AG04449 (cell line): ENCODE measurements around the gene ARRDC4.

ENCODE experiments used
- CTCF ChIA-PET: fragments of 350-600 bp; formaldehyde crosslinking; extraction: SDS; loops from one replicate; lab custom pipeline; 2021; ENCODE audit warnings: antibody characterized with exemption; lab: Yijun Ruan, JAX
- POLR2A ChIA-PET: fragments of 400-600, 350-600 bp; formaldehyde crosslinking; extraction: SDS; loops from one replicate; lab custom pipeline; 2020; ENCODE audit warnings: antibody characterized with exemption, inconsistent platforms; lab: Yijun Ruan, JAX
- DNase-seq: peaks from one replicate; pipeline ENCODE4 v3.0.0-alpha.2; 2010; ENCODE audit warnings: low read depth, low spot score
- H3K4me3 ChIP-seq: 2 replicates; pipeline ENCODE4 v1.5.1; 2011; ENCODE audit warnings: low read depth, mild to moderate bottlenecking, control low read depth, low read length
- TF ChIP-seq, protein P1 (sequence below): IDR thresholded peaks from one replicate; pipeline ENCODE4 v1.5.1; 2011; ENCODE audit warnings: mild to moderate bottlenecking, moderate library complexity, low read length, control low read depth, inconsistent platforms; ENCODE audit not compliant: insufficient read depth; ENCODE audit errors: missing control alignments

ARRDC4 gene

DNA sequence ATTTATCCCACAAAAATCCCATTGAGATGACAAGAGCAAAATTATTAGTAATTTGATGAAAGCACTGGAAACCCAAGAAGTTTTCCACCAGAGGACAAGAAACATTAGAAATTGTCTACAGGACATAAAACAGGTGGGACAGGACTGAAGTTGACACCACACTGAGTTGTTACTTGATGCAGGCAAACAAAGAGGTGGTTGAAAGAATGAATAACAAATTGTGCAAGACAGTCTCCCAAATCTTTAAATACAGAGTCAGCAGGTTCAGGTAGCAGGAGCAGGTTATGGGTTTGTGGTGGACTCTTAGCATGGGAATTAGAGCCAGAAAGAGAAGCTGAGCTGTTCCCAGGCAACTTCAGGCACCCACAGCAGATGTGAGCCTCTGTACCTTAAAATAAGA is 30.3 kb upstream of the ARRDC4 start:
- TF ChIP-seq, protein P1, sequence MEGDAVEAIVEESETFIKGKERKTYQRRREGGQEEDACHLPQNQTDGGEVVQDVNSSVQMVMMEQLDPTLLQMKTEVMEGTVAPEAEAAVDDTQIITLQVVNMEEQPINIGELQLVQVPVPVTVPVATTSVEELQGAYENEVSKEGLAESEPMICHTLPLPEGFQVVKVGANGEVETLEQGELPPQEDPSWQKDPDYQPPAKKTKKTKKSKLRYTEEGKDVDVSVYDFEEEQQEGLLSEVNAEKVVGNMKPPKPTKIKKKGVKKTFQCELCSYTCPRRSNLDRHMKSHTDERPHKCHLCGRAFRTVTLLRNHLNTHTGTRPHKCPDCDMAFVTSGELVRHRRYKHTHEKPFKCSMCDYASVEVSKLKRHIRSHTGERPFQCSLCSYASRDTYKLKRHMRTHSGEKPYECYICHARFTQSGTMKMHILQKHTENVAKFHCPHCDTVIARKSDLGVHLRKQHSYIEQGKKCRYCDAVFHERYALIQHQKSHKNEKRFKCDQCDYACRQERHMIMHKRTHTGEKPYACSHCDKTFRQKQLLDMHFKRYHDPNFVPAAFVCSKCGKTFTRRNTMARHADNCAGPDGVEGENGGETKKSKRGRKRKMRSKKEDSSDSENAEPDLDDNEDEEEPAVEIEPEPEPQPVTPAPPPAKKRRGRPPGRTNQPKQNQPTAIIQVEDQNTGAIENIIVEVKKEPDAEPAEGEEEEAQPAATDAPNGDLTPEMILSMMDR = no peak
- ChIA-PET POLR2A (no interaction called here), CTCF (interaction anchor here (1.2 to 1.3 kb wide), 2 partner anchors 10 to 248 kb away, joined by 3 to 4 read pairs; no protein-coding TSS in a partner anchor)
- H3K4me3 ChIP-seq = no peak overlapping the region
- no peak for DNase-seq

DNA sequence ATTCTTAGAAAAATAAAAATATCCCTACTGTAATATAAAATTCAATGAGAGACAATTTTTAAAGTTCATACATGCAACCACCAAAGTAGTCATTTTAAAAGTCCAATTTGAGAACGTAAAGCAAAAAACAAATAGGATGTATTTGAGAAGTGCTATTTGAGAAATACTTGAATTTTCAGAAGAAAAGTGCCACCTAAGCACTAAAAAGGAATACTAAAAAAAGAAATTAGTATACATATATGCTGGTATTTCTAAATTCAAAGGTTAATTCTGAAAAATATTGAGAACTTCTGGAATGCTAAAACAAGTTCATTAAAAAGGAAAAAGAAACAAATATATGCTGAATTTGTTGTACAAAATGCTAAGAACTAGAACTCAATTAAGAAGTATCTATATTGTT is 29.2 kb upstream of the ARRDC4 start:
- TF ChIP-seq, protein P1 = no peak
- DNase-seq = no peak
- CTCF ChIA-PET = no interaction called here
- H3K4me3 ChIP-seq = no peak overlapping the region
- POLR2A ChIA-PET = no interaction called here

DNA sequence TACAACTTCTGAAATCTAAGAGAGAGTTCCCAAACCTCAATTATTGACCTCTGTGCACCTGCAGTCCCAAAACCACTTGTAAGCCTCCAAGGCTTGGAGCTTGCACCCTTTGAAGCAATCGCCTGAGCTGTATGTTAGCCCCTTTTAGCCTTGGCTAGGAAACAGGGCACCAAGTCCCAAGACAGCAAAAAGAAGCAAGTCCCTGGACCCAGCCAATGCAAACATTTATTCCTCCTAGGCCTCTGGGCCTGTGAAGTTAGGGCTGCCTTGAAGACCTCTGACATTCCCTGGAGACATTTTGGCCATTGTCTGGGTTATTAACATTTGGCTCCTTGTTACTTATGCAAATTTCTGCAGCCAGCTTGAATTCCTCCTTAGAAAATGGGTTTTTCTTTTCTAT is 26.9 kb upstream of the ARRDC4 start:
- TF ChIP-seq, protein P1 = no peak
- ChIA-PET POLR2A (no interaction called here), CTCF (no interaction called here)
- no peak overlapping the region for H3K4me3 ChIP-seq
- DNase-seq = no peak

DNA sequence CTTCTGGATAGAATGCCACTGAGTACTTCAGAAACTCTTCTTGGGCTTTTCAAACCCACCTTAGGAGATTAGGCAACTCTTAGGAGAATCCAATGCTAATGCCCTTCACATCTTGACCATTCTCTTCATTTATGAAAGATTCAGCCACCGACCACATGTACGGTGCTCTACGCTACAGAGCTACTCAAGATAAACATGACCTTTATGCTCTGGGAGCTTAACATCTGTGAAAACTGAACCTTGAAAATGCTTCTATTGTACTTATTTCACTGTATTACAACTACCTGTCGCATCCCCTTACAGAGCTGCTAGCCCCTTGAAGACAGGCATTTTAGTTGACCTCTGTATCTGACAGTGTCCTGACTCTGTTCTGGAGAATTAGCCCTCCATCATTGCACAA is 19.5 kb upstream of the ARRDC4 start:
- TF ChIP-seq, protein P1 = no peak
- ChIA-PET CTCF (no interaction called here), POLR2A (no interaction called here)
- no peak for DNase-seq
- H3K4me3 ChIP-seq = no peak overlapping the region

DNA sequence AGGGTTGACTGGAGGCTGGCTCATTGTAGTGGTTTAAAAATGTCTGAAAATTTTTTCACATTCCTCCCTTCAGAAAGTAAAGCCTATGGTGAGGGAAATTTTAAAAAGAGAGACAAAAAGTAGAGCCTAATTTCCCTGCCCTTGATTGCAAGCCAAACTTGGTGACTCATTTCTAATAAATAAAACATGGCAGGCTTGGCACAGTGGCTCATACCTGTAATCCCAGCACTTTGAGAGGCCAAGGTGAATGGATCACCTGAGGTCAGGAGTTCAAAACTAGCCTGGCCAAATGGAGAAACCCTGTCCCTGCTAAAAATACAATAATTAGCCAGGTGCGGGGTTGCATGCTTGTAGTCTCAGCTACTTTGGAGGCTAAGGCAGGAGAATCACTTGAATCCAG is 18.9 kb upstream of the ARRDC4 start:
- ChIA-PET CTCF (no interaction called here), POLR2A (no interaction called here)
- no peak overlapping the region for H3K4me3 ChIP-seq
- no peak for DNase-seq
- TF ChIP-seq, protein P1 = no peak

DNA sequence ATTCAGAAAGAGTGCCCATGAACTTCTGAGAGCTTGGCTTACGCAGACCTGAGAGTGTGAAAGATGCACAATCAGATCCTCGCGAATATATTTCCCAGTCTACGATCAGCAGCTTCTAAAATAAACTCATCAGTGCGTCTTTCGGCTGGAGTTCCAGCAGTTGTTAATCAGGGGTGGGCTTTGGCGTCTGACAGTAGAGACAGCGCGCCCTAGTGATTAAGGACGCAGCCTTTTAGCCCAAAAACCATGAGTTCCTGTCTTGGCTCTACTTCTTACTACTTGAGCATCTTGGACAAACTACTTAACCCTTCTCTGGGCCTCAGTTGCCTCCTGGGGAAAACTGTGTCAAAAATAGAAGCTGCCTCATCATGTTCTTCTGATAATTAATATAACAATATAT is 15.8 kb upstream of the ARRDC4 start:
- no peak overlapping the region for H3K4me3 ChIP-seq
- TF ChIP-seq, protein P1 = no peak
- CTCF ChIA-PET = no interaction called here
- DNase-seq = no peak
- POLR2A ChIA-PET = no interaction called here
